ENCODE measurements around the gene MYO15A. TPM values are rescaled to one million over a fixed set of nuclear protein-coding genes. Genes with fewer than 3 reads are reported as not detected.

MYO15A gene
- total RNA-seq, 1 experiment from 2014 or later: 0.36 TPM

DNA sequence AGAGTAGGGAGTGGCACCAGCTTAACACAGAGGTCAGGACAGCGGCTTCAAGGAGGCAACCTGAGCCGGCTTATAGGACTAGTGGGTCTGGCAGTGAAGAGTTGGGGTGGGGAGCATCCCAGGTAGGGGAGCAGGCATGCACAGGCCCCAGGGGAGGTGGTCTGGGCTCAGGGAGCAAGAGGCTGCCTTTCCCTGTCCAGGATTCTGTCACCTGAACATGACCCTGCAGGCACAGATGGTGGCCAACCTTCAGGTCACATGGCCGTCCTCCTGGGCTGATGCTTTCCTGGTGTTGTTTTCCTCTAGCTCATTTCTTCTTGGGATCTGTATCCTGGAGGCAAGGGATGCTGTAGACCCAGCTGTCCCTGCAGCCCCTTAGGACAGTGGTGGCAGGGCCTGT, 3.5 kb upstream of the MYO15A start:
- no peaks in the 10 kb centered on the region for H3K27me3 ChIP-seq (ENCODE audit: control insufficient read depth, insufficient read depth, low read length)
- H3K4me1 ChIP-seq (ENCODE audit: control insufficient read depth, insufficient read depth, low read length): no peaks in the 10 kb centered on the region
- no peaks in the 10 kb centered on the region for H3K9me3 ChIP-seq (ENCODE audit: control insufficient read depth, insufficient read depth, low read depth, low read length)
- no peak overlapping the region for H3K4me3 ChIP-seq (ENCODE audit: low read depth in 2 of 2, low read length in 2 of 2)
- ATAC-seq (no peak), DNase-seq (ENCODE audit: low read depth, low spot score) (no peak)
- CTCF ChIA-PET: no interaction called here
- in situ Hi-C loops (cut with HindIII; ENCODE audit: low pct_unique_long_range_greater_than_20kb, low sequenced_read_pairs) (no loop called here), intact Hi-C loops (cut with micrococcal nuclease; ENCODE audit: unreplicated experiment) (no loop called here)
- no peak overlapping the region for H3K27ac ChIP-seq (ENCODE audit: low read length)
- POLR2A ChIA-PET: no interaction called here
- no TSS peak for BruUV-seq (replicated peaks)
- no peaks in the 10 kb centered on the region for H3K36me3 ChIP-seq (ENCODE audit: control insufficient read depth, insufficient read depth, low read length)
- TF ChIP-seq SIN3A (IDR thresholded peaks at IDR 0.05; ENCODE audit: borderline replicate concordance, insufficient read depth, low read depth, low read length): no peak
- TF ChIP-seq, protein P1, sequence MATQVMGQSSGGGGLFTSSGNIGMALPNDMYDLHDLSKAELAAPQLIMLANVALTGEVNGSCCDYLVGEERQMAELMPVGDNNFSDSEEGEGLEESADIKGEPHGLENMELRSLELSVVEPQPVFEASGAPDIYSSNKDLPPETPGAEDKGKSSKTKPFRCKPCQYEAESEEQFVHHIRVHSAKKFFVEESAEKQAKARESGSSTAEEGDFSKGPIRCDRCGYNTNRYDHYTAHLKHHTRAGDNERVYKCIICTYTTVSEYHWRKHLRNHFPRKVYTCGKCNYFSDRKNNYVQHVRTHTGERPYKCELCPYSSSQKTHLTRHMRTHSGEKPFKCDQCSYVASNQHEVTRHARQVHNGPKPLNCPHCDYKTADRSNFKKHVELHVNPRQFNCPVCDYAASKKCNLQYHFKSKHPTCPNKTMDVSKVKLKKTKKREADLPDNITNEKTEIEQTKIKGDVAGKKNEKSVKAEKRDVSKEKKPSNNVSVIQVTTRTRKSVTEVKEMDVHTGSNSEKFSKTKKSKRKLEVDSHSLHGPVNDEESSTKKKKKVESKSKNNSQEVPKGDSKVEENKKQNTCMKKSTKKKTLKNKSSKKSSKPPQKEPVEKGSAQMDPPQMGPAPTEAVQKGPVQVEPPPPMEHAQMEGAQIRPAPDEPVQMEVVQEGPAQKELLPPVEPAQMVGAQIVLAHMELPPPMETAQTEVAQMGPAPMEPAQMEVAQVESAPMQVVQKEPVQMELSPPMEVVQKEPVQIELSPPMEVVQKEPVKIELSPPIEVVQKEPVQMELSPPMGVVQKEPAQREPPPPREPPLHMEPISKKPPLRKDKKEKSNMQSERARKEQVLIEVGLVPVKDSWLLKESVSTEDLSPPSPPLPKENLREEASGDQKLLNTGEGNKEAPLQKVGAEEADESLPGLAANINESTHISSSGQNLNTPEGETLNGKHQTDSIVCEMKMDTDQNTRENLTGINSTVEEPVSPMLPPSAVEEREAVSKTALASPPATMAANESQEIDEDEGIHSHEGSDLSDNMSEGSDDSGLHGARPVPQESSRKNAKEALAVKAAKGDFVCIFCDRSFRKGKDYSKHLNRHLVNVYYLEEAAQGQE (IDR thresholded peaks at IDR 0.05; ENCODE audit: insufficient read depth in 1 of 2, low read depth in 2 of 2, low read length in 1 of 2): no peak
- TF ChIP-seq, protein P2, sequence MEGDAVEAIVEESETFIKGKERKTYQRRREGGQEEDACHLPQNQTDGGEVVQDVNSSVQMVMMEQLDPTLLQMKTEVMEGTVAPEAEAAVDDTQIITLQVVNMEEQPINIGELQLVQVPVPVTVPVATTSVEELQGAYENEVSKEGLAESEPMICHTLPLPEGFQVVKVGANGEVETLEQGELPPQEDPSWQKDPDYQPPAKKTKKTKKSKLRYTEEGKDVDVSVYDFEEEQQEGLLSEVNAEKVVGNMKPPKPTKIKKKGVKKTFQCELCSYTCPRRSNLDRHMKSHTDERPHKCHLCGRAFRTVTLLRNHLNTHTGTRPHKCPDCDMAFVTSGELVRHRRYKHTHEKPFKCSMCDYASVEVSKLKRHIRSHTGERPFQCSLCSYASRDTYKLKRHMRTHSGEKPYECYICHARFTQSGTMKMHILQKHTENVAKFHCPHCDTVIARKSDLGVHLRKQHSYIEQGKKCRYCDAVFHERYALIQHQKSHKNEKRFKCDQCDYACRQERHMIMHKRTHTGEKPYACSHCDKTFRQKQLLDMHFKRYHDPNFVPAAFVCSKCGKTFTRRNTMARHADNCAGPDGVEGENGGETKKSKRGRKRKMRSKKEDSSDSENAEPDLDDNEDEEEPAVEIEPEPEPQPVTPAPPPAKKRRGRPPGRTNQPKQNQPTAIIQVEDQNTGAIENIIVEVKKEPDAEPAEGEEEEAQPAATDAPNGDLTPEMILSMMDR (IDR thresholded peaks at IDR 0.05): no peak
- no peak for TF ChIP-seq POLR2AphosphoS5 (IDR thresholded peaks at IDR 0.05; ENCODE audit: low read depth, low read length)
- no peak for TF ChIP-seq TCF7L2 (IDR thresholded peaks at IDR 0.05; ENCODE audit: low read depth, low read length)

DNA sequence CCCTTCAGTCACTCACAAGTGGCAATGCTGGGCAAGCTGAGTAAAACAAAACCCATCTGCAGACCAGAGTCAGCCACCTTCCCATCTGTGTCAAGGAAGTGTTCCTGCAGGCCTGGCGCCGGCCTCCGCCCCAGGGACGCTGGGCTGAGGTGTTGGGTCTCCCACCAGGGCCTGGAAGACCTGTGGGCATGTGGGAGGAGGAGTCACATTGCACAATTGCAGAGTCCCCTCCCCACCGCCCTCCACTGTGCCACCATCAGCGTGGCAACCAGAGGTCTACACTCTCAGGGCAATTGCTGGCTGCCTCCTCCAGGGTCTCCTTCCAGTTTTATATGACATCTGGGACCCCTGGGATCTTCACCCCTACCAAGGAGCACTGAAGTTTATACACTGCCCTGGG, 3.0 kb upstream of the MYO15A start:
- BruUV-seq (replicated peaks): no TSS peak
- POLR2A ChIA-PET: no interaction called here
- no peaks in the 10 kb centered on the region for H3K9me3 ChIP-seq (ENCODE audit: control insufficient read depth, insufficient read depth, low read depth, low read length)
- ATAC-seq (no peak), DNase-seq (ENCODE audit: low read depth, low spot score) (no peak)
- H3K27ac ChIP-seq (ENCODE audit: low read length): no peak overlapping the region
- intact Hi-C loops (cut with micrococcal nuclease; ENCODE audit: unreplicated experiment) (no loop called here), in situ Hi-C loops (cut with HindIII; ENCODE audit: low pct_unique_long_range_greater_than_20kb, low sequenced_read_pairs) (no loop called here)
- H3K4me1 ChIP-seq (ENCODE audit: control insufficient read depth, insufficient read depth, low read length): no peaks in the 10 kb centered on the region
- TF ChIP-seq, protein P1 (IDR thresholded peaks at IDR 0.05; ENCODE audit: insufficient read depth in 1 of 2, low read depth in 2 of 2, low read length in 1 of 2): no peak
- TF ChIP-seq, protein P2 (IDR thresholded peaks at IDR 0.05): no peak
- no peak for TF ChIP-seq TCF7L2 (IDR thresholded peaks at IDR 0.05; ENCODE audit: low read depth, low read length)
- H3K4me3 ChIP-seq (ENCODE audit: low read depth in 2 of 2, low read length in 2 of 2): no peak overlapping the region
- H3K36me3 ChIP-seq (ENCODE audit: control insufficient read depth, insufficient read depth, low read length): no peaks in the 10 kb centered on the region
- no peaks in the 10 kb centered on the region for H3K27me3 ChIP-seq (ENCODE audit: control insufficient read depth, insufficient read depth, low read length)
- CTCF ChIA-PET: no interaction called here

Data from Panc1 (cell line).